SU-DHL-6 (cell line): ENCODE measurements around the gene ACKR2.

Source experiments
- H2AFZ ChIP-seq: fragments of 200-600 bp; sonication (generic); 2 replicates; pipeline ENCODE4 v1.6.1; 2014; ENCODE audit warnings: low read depth, mild to moderate bottlenecking, moderate library complexity, mixed read lengths, antibody characterized with exemption, low read length; ENCODE audit not compliant: severe bottlenecking
- H3F3A ChIP-seq: fragments of 200-600 bp; shearing (Covaris generic); 2 replicates; pipeline ENCODE4 v1.6.0; 2016; ENCODE audit warnings: antibody characterized with exemption, mild to moderate bottlenecking; ENCODE audit not compliant: insufficient read depth
- H3K27ac ChIP-seq: fragments of 200-600 bp; sonication (generic); 2 replicates; pipeline ENCODE4 v1.5.1; 2016; ENCODE audit warnings: low read depth, mild to moderate bottlenecking, low read length, moderate library complexity, mixed read lengths
- H3K27me3 ChIP-seq: fragments of 200-600 bp; sonication (generic), shearing (Covaris generic); 2 replicates; pipeline ENCODE4 v1.6.0; 2014; ENCODE audit warnings: mild to moderate bottlenecking, low read length
- H3K36me3 ChIP-seq: fragments of 200-600 bp; sonication (generic); 2 replicates; pipeline ENCODE4 v1.6.1; 2014; ENCODE audit warnings: mild to moderate bottlenecking, low read length, mixed read lengths
- H3K4me2 ChIP-seq: fragments of 300-600, 200-600 bp; shearing (Covaris generic), sonication (generic); 2 replicates; pipeline ENCODE4 v1.6.0; 2014; ENCODE audit warnings: low read length, low read depth, mild to moderate bottlenecking; ENCODE audit not compliant: poor library complexity, severe bottlenecking
- H3K4me3 ChIP-seq: fragments of 200-600 bp; sonication (generic); 2 replicates; pipeline ENCODE4 v1.5.1; 2014; ENCODE audit warnings: antibody characterized with exemption, low read length, mild to moderate bottlenecking, mixed read lengths; ENCODE audit not compliant: insufficient read depth, poor library complexity, severe bottlenecking
- H3K79me2 ChIP-seq: fragments of 200-600 bp; sonication (generic); 2 replicates; pipeline ENCODE4 v1.6.1; 2014; ENCODE audit warnings: mild to moderate bottlenecking, low read length, moderate library complexity; ENCODE audit not compliant: insufficient read depth
- H3K9ac ChIP-seq: fragments of 200-600 bp; sonication (generic); 2 replicates; pipeline ENCODE4 v1.7.0; 2014; ENCODE audit warnings: mild to moderate bottlenecking, low read length
- H3K9me2 ChIP-seq: fragments of 200-600 bp; sonication (generic); replicated peaks from 2 replicates; pipeline ENCODE4 v1.6.1; 2014; ENCODE audit warnings: low read length; ENCODE audit not compliant: insufficient read depth
- H3K9me3 ChIP-seq: fragments of 200-600 bp; sonication (generic); 2 replicates; pipeline ENCODE4 v1.6.1; 2014; ENCODE audit warnings: low read length, mixed read lengths; ENCODE audit not compliant: insufficient read depth
- H4K20me1 ChIP-seq: fragments of 200-600 bp; sonication (generic); 2 replicates; pipeline ENCODE4 v1.6.1; 2014; ENCODE audit warnings: low read depth, mild to moderate bottlenecking, antibody characterized with exemption, low read length, moderate library complexity, mixed read lengths
- EZH2phosphoT487 ChIP-seq: fragments of 200-600 bp; sonication (generic), shearing (Covaris generic); conservative IDR thresholded peaks from 2 replicates; pipeline ENCODE4 v1.6.1; 2018; ENCODE audit warnings: mild to moderate bottlenecking, antibody characterized with exemption, low read length, moderate library complexity, mixed read lengths
- TF ChIP-seq, protein P1 (sequence below): fragments of 200-600 bp; sonication (generic); IDR thresholded peaks from one replicate; pipeline ENCODE4 v1.5.1; 2017; ENCODE audit warnings: antibody characterized with exemption, mild to moderate bottlenecking, low read length, moderate library complexity; ENCODE audit not compliant: insufficient read depth, poor library complexity, severe bottlenecking

ACKR2 gene

DNA sequence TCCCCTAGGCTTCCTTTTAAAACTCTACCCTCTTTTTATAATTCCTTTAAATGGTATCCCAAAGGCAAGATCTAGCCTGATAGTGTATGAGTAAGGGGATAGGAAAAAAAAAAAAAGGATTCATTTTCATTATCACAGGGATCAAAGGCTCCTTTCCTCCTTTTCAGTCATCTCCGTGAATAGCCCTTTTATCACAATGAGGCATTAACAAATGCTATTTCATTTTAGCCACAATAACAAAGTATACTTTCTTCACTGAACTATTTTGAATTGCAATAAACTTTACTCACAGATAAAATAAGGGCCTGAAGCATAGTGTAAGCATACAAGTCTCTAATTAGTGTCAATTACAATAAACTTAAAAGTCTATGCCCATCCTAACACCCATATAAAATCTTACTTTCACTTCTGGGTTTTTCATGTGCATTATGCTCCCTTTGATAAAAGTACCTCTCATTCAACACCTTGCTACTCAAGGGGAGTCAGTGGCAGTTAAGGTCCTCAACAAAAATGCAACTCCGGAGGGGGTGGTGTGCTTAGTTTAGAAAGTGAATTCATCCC lies 13.5 kb upstream of the ACKR2 start:
- Histone ChIP-seq H2AFZ (no peak overlapping the region), H3F3A (peaks cover 7% of the 10 kb centered on the region), H3K27ac (no peak overlapping the region), H3K79me2 (peaks cover 52% of the 10 kb centered on the region), H3K36me3 (peaks cover 6% of the 10 kb centered on the region; the same call in 1 of the 2 replicates), H4K20me1 (no peaks in the 10 kb centered on the region; the same call in 1 of the 2 replicates), H3K27me3 (no peaks in the 10 kb centered on the region), H3K9me3 (no peaks in the 10 kb centered on the region), H3K4me2 (no peak overlapping the region), H3K4me3 (no peak overlapping the region), H3K9me2 (no peaks in the 10 kb centered on the region), H3K9ac (no peak overlapping the region)
- TF ChIP-seq, protein P1, sequence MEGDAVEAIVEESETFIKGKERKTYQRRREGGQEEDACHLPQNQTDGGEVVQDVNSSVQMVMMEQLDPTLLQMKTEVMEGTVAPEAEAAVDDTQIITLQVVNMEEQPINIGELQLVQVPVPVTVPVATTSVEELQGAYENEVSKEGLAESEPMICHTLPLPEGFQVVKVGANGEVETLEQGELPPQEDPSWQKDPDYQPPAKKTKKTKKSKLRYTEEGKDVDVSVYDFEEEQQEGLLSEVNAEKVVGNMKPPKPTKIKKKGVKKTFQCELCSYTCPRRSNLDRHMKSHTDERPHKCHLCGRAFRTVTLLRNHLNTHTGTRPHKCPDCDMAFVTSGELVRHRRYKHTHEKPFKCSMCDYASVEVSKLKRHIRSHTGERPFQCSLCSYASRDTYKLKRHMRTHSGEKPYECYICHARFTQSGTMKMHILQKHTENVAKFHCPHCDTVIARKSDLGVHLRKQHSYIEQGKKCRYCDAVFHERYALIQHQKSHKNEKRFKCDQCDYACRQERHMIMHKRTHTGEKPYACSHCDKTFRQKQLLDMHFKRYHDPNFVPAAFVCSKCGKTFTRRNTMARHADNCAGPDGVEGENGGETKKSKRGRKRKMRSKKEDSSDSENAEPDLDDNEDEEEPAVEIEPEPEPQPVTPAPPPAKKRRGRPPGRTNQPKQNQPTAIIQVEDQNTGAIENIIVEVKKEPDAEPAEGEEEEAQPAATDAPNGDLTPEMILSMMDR, result no peak
- no peak for TF ChIP-seq EZH2phosphoT487

- Histone ChIP-seq H3K27me3 (no peaks in the 10 kb centered on the region), H4K20me1 (no peaks in the 10 kb centered on the region), H2AFZ (no peak overlapping the region), H3K27ac (no peak overlapping the region), H3K9me2 (no peaks in the 10 kb centered on the region), H3K4me2 (no peak overlapping the region), H3K79me2 (peaks cover 56% of the 10 kb centered on the region), H3K36me3 (peaks cover 4% of the 10 kb centered on the region; the same call in 1 of the 2 replicates), H3K9ac (no peak overlapping the region), H3F3A (peaks cover 7% of the 10 kb centered on the region), H3K4me3 (no peak overlapping the region), H3K9me3 (no peaks in the 10 kb centered on the region)
- no peak for TF ChIP-seq EZH2phosphoT487
- TF ChIP-seq, protein P1, result no peak
These were observed 12.8 kb upstream of the ACKR2 start for GRCh38 chr3:42796332-42796885.

GRCh38 chr3:42799376-42799775 lies 9.9 kb upstream of the ACKR2 start:
- TF ChIP-seq, protein P1, result no peak
- TF ChIP-seq EZH2phosphoT487, result no peak
- Histone ChIP-seq H3F3A (peaks cover 7% of the 10 kb centered on the region), H3K9me3 (no peaks in the 10 kb centered on the region), H4K20me1 (no peaks in the 10 kb centered on the region), H3K4me2 (no peak overlapping the region), H3K36me3 (peaks cover 2% of the 10 kb centered on the region; the same call in 1 of the 2 replicates), H3K4me3 (no peak overlapping the region), H3K9me2 (no peaks in the 10 kb centered on the region), H3K27ac (no peak overlapping the region), H3K79me2 (peaks cover 74% of the 10 kb centered on the region), H2AFZ (no peak overlapping the region), H3K27me3 (no peaks in the 10 kb centered on the region), H3K9ac (no peak overlapping the region)
